ENCODE measurements around the gene RAB3GAP1. TPM values are rescaled to one million over a fixed set of nuclear protein-coding genes. Genes with fewer than 3 reads are reported as not detected.

The RAB3GAP1 gene
- total RNA-seq, 1 experiment from 2014 or later: 32.0 TPM

DNA sequence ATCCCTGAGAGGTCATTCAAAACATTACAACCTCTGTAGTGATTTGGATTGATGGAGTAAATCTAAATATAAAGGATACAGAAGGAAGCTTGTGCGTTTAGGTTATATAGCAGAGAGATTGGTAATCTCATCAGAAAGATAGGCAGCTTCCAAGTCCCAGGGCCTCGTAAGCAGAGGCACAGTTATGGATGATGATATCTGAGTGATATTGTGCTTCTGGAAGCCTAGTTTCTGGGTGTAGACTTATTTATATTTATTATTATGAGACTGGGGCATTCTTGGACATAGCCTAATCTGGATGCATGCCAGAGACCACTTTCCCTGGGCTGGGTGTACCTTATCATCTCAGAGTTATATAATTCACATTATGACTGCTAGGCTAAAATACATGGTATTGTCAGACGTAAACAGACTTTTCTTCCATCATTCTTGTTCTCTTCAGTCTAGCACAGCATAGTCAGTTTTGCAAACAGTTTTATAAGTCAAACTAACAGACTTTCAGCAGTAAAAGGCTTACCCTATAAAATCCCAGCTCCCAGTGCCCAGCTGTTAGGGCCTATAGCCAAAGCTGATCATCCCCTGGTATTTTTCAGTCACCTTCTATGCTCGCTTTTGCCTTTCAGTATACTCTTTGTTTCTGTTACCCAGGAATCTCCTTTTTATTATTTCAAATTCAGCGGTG is 47.9 kb downstream of the RAB3GAP1 start:
- H3K79me1 ChIP-seq (ENCODE audit: insufficient read depth, low read depth, low read length, poor library complexity, severe bottlenecking): no peaks in the 10 kb centered on the region
- DNase-seq: no peak
- Mint-ChIP-seq H3K4me1 (no peaks in the 10 kb centered on the region), H3K27ac (no peak overlapping the region; a peak in 1 of 7 replicates), H3K9me3 (peaks cover 3 to 19% of the 10 kb centered on the region in 2 experiments; a peak in 4 of 5 replicates), H3K4me3 (no peak overlapping the region), H3K27me3 (ENCODE audit: low read depth) (no peaks in the 10 kb centered on the region), H3K36me3 (ENCODE audit: insufficient read depth in 1 of 3, low read depth in 3 of 3) (peaks cover 19 to 26% (median 22%) of the 10 kb centered on the region in 3 experiments)
- H4K5ac ChIP-seq (ENCODE audit: insufficient read length, low read depth, low read length): no peak overlapping the region
- no peaks in the 10 kb centered on the region for H4K20me1 ChIP-seq (ENCODE audit: control insufficient read depth, insufficient read depth, insufficient read length)
- no peak overlapping the region for H2BK15ac ChIP-seq (ENCODE audit: low read depth, low read length)
- no peak overlapping the region for H2BK20ac ChIP-seq (ENCODE audit: low read depth, low read length, poor library complexity, severe bottlenecking)
- H3K27me3 ChIP-seq (ENCODE audit: insufficient read depth, low read length): no peaks in the 10 kb centered on the region
- no peak overlapping the region for H2BK120ac ChIP-seq (ENCODE audit: low read depth, low read length, poor library complexity, severe bottlenecking)
- H3K4me2 ChIP-seq (ENCODE audit: insufficient read depth, insufficient read length, low read length): no peak overlapping the region
- no peak overlapping the region for H2BK12ac ChIP-seq (ENCODE audit: insufficient read length, low read depth, low read length)
- H3K4ac ChIP-seq (ENCODE audit: low read depth, low read length): no peak overlapping the region
- no peak overlapping the region for H3K18ac ChIP-seq (ENCODE audit: insufficient read length, low read depth, low read length)
- H2BK5ac ChIP-seq (ENCODE audit: insufficient read length, low read length): no peak overlapping the region
- no peak overlapping the region for H2AFZ ChIP-seq (ENCODE audit: low read length)
- H3K27ac ChIP-seq (ENCODE audit: insufficient read length, low read depth, low read length): no peak overlapping the region
- no peak overlapping the region for H3K23ac ChIP-seq (ENCODE audit: insufficient read length, low read depth, low read length)
- H2AK5ac ChIP-seq (ENCODE audit: insufficient read length, low read length): no peak overlapping the region
- no peaks in the 10 kb centered on the region for H3K79me2 ChIP-seq (ENCODE audit: insufficient read depth, low read length)
- TF ChIP-seq, protein P1, sequence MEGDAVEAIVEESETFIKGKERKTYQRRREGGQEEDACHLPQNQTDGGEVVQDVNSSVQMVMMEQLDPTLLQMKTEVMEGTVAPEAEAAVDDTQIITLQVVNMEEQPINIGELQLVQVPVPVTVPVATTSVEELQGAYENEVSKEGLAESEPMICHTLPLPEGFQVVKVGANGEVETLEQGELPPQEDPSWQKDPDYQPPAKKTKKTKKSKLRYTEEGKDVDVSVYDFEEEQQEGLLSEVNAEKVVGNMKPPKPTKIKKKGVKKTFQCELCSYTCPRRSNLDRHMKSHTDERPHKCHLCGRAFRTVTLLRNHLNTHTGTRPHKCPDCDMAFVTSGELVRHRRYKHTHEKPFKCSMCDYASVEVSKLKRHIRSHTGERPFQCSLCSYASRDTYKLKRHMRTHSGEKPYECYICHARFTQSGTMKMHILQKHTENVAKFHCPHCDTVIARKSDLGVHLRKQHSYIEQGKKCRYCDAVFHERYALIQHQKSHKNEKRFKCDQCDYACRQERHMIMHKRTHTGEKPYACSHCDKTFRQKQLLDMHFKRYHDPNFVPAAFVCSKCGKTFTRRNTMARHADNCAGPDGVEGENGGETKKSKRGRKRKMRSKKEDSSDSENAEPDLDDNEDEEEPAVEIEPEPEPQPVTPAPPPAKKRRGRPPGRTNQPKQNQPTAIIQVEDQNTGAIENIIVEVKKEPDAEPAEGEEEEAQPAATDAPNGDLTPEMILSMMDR (conservative IDR thresholded peaks at IDR 0.05): no peak
- no peak overlapping the region for H3K14ac ChIP-seq (ENCODE audit: insufficient read depth, low read length)
- H3K56ac ChIP-seq (ENCODE audit: insufficient read length, low read depth, low read length): no peak overlapping the region
- no CpG with 5 or more reads among the region's 5 CpGs for WGBS (ENCODE audit: extremely low coverage, insufficient read length, low lambda C conversion rate)
- no peak overlapping the region for H3T11ph ChIP-seq (ENCODE audit: low read length)
- H4K8ac ChIP-seq (replicated peaks; ENCODE audit: insufficient read length, low read depth, low read length): no peak overlapping the region
- H3K23me2 ChIP-seq (ENCODE audit: insufficient read length, low read depth, low read length, poor library complexity, severe bottlenecking): no peaks in the 10 kb centered on the region
- H3K9me3 ChIP-seq (ENCODE audit: control insufficient read depth, low read depth, low read length): no peaks in the 10 kb centered on the region
- no peak overlapping the region for H3K9ac ChIP-seq (ENCODE audit: extremely low read depth, insufficient read length, low read length)
- H4K91ac ChIP-seq (ENCODE audit: insufficient read length, low read depth, low read length): no peak overlapping the region
- H3K4me1 ChIP-seq (ENCODE audit: insufficient read depth, low read length): no peaks in the 10 kb centered on the region

Measured in H9 (cell line).